Measurements from ENCODE around the gene CTSA.
A peak's percentile ranks its signal among the peaks of the same experiment; 100 is the strongest.

DNA sequence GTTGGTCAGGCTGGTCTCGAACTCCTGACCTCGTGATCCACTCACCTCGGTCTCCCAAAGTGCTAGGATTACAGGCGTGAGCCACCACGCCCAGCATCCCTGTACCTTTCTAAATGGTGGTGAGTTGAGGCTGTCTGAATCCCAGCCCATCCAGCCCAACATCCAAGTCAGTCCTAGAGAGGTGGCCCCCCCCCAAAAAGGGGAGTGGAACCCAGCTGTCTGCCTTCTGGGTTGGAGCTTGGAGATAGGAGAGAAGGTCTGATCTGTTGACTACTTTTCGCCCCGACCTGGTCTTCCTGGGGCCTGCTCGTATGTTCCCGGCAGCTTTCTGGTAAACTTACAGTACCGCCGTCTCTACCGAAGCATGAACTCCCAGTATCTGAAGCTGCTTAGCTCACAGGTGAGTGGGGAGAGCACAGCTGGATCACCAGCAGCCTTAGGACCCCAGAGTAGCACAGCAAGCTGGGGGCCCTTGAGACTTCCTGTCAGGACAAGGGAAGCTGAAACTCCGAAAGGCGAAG, 5.6 kb downstream of the CTSA start:
- TF ChIP-seq, protein P1, sequence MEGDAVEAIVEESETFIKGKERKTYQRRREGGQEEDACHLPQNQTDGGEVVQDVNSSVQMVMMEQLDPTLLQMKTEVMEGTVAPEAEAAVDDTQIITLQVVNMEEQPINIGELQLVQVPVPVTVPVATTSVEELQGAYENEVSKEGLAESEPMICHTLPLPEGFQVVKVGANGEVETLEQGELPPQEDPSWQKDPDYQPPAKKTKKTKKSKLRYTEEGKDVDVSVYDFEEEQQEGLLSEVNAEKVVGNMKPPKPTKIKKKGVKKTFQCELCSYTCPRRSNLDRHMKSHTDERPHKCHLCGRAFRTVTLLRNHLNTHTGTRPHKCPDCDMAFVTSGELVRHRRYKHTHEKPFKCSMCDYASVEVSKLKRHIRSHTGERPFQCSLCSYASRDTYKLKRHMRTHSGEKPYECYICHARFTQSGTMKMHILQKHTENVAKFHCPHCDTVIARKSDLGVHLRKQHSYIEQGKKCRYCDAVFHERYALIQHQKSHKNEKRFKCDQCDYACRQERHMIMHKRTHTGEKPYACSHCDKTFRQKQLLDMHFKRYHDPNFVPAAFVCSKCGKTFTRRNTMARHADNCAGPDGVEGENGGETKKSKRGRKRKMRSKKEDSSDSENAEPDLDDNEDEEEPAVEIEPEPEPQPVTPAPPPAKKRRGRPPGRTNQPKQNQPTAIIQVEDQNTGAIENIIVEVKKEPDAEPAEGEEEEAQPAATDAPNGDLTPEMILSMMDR (IDR thresholded peaks at IDR 0.05): no peak
- TF ChIP-seq POLR2AphosphoS5 (IDR thresholded peaks at IDR 0.05): no peak
- TF ChIP-seq POLR2A (IDR thresholded peaks at IDR 0.05): peak in 1 of 4 donors; percentile 6
- TF ChIP-seq EP300 (IDR thresholded peaks at IDR 0.05): no peak

Data from upper lobe of left lung (tissue), 4 donors.